Mammary epithelial cell (primary cell): ENCODE results near the gene NKX2-3.

Experiments
- CTCF ChIP-seq, 2 donors: IDR thresholded peaks in 1 of 2; conservative IDR thresholded peaks in 1 of 2; 2 replicates each; pipeline ENCODE4 v1.5.1; 2011 to 2012; ENCODE audit warnings: inconsistent platforms in 2 of 2, low read length in 2 of 2, mild to moderate bottlenecking in 2 of 2, control low read depth in 1 of 2, low read depth in 1 of 2; ENCODE audit not compliant: insufficient read depth in 1 of 2; ENCODE audit errors: extremely low read depth in 1 of 2
- EZH2 ChIP-seq: IDR thresholded peaks from 2 replicates; pipeline ENCODE4 v1.6.1; 2012; ENCODE audit warnings: low read length, inconsistent platforms, borderline replicate concordance

DNA sequence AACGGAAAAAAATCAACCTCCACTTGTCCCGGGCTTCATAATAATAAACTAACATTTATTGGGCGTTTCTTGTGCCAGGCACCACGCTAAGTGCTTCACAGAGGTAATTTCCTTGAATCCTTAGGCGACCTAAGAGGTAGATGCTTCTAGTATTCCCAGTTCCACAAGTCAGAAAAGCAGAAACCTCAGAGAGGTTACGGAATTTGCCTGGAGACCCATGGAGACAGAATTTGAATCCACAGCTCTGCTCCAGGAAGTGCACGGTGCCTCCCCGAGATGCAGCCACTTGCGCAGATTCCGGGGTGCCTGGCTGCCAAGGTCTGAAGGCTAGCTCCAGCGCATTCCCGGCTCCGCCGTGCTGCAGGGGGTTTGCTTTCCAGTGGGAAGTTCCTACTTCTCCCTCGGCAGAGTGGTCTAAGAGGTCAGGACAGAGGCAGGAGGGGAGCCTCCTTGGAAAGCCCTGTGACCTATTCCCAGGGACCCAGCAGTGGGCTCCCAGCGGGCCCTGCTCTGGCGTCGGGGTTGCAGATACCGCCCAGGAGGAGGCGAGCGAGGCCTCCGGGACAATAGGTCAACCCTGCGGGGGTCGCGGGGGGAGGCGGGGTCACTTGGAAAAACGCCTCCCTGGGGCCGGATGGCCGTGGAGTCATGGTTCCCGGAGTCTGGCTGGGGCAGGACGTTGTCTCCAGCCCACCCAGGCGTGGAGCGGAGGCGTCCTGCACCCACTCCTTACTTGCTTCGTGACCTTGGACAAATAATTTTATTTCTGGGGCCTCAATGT, 10.1 kb upstream of the NKX2-3 start:
- TF ChIP-seq CTCF (conservative IDR thresholded peaks at IDR 0.05 in 1 of 2, IDR thresholded peaks at IDR 0.05 in 1 of 2; ENCODE audit: extremely low read depth in 1 of 2, insufficient read depth in 1 of 2, low read depth in 1 of 2, low read length in 2 of 2) (no peak), EZH2 (peak; percentile 66)
